HEK293 (cell line): ENCODE measurements around the gene ZFYVE21.

Experiments used
- CTCF ChIA-PET: fragments of 350-600 bp; formaldehyde crosslinking; extraction: SDS; loops from one replicate; lab custom pipeline; 2021; ENCODE audit warnings: antibody characterized with exemption; lab: Yijun Ruan, JAX
- POLR2A ChIA-PET: fragments of 300-600 bp; formaldehyde crosslinking; extraction: SDS; loops from one replicate; lab custom pipeline; 2020; ENCODE audit warnings: antibody characterized with exemption, inconsistent platforms; lab: Yijun Ruan, JAX
- H3K27ac ChIP-seq: fragments of 200-500 bp; sonication (Bioruptor generic); 2 replicates; pipeline ENCODE4 v1.5.1; 2014; ENCODE audit warnings: low read depth, low read length, control low read depth, inconsistent platforms; ENCODE audit errors: extremely low read depth
- H3K36me3 ChIP-seq, 2 experiments: fragments of 200-500 bp in 1 of 2; sonication (Bioruptor generic) in 1 of 2; 1 replicate in 1 of 2; 2 replicates in 1 of 2; pipeline ENCODE4 v1.5.1; 2014 to 2017; ENCODE audit warnings: inconsistent platforms in 2 of 2, low read length in 2 of 2; ENCODE audit not compliant: control insufficient read depth in 2 of 2, insufficient read depth in 1 of 2
- H3K4me1 ChIP-seq: fragments of 200-500 bp; sonication (Bioruptor generic); 2 replicates; pipeline ENCODE4 v1.5.1; 2014; ENCODE audit warnings: mild to moderate bottlenecking, low read length, inconsistent platforms; ENCODE audit not compliant: control insufficient read depth, insufficient read depth
- H3K4me3 ChIP-seq: 2 replicates; pipeline ENCODE4 v1.5.1; 2011; ENCODE audit warnings: low read depth, mild to moderate bottlenecking, control low read depth, low read length, moderate library complexity
- H3K9me3 ChIP-seq: fragments of 200-500 bp; sonication (Bioruptor generic); 2 replicates; pipeline ENCODE4 v1.5.1; 2014; ENCODE audit warnings: low read depth, low read length, inconsistent platforms; ENCODE audit not compliant: control insufficient read depth, insufficient read depth
- BCL11A ChIP-seq: fragments of 450-650 bp; formaldehyde crosslinking; IDR thresholded peaks from 2 replicates; pipeline ENCODE4 v1.5.1; 2016; ENCODE audit warnings: low read depth, missing biosample characterization, missing genetic modification characterization
- BCL11B ChIP-seq: fragments of 450-650 bp; formaldehyde crosslinking; IDR thresholded peaks from 2 replicates; pipeline ENCODE4 v1.5.1; 2016; ENCODE audit warnings: low read depth, missing biosample characterization, missing genetic modification characterization
- KLF16 ChIP-seq: fragments of 450-650 bp; formaldehyde crosslinking; IDR thresholded peaks from 2 replicates; pipeline ENCODE4 v1.5.1; 2017; ENCODE audit warnings: missing biosample characterization, missing genetic modification characterization
- MEIS1 ChIP-seq: sonication (generic); formaldehyde crosslinking; IDR thresholded peaks from 2 replicates; pipeline ENCODE4 v1.8.1; 2022; ENCODE audit warnings: missing genetic modification reagents, mild to moderate bottlenecking, borderline replicate concordance
- SCRT2 ChIP-seq: fragments of 450-650 bp; formaldehyde crosslinking; IDR thresholded peaks from 2 replicates; pipeline ENCODE4 v1.5.1; 2016; ENCODE audit warnings: missing biosample characterization, missing genetic modification characterization
- ZFP3 ChIP-seq: fragments of 450-650 bp; formaldehyde crosslinking; IDR thresholded peaks from 2 replicates; pipeline ENCODE4 v1.5.1; 2016; ENCODE audit warnings: low read depth, missing biosample characterization, missing genetic modification characterization
- ZFP37 ChIP-seq: fragments of 450-650 bp; formaldehyde crosslinking; IDR thresholded peaks from 2 replicates; pipeline ENCODE4 v1.5.1; 2016; ENCODE audit warnings: missing biosample characterization, missing genetic modification characterization
- ZNF10 ChIP-seq: fragments of 450-650 bp; formaldehyde crosslinking; IDR thresholded peaks from 2 replicates; pipeline ENCODE4 v1.5.1; 2017; ENCODE audit warnings: missing biosample characterization, missing genetic modification characterization
- ZNF133 ChIP-seq: fragments of 450-650 bp; formaldehyde crosslinking; IDR thresholded peaks from 2 replicates; pipeline ENCODE4 v1.5.1; 2016; ENCODE audit warnings: missing biosample characterization, missing genetic modification characterization
- ZNF175 ChIP-seq: fragments of 450-650 bp; formaldehyde crosslinking; IDR thresholded peaks from 2 replicates; pipeline ENCODE4 v1.5.1; 2016; ENCODE audit warnings: missing biosample characterization, missing genetic modification characterization
- ZNF18 ChIP-seq: fragments of 450-650 bp; formaldehyde crosslinking; IDR thresholded peaks from 2 replicates; pipeline ENCODE4 v1.5.1; 2016; ENCODE audit warnings: missing biosample characterization, missing genetic modification characterization
- ZNF24 ChIP-seq: fragments of 450-650 bp; formaldehyde crosslinking; IDR thresholded peaks from 2 replicates; pipeline ENCODE4 v1.5.1; 2016; ENCODE audit warnings: missing biosample characterization, missing genetic modification characterization
- ZNF341 ChIP-seq: fragments of 450-650 bp; formaldehyde crosslinking; IDR thresholded peaks from 2 replicates; pipeline ENCODE4; 2016; ENCODE audit warnings: low read depth, missing biosample characterization, missing genetic modification characterization
- ZNF366 ChIP-seq: fragments of 450-650 bp; formaldehyde crosslinking; conservative IDR thresholded peaks from 2 replicates; pipeline ENCODE4 v1.5.1; 2016; ENCODE audit warnings: missing biosample characterization, missing genetic modification characterization
- ZNF398 ChIP-seq: fragments of 450-650 bp; formaldehyde crosslinking; IDR thresholded peaks from 2 replicates; pipeline ENCODE4 v1.5.1; 2017; ENCODE audit warnings: missing biosample characterization, missing genetic modification characterization
- ZNF488 ChIP-seq: fragments of 450-650 bp; formaldehyde crosslinking; IDR thresholded peaks from 2 replicates; pipeline ENCODE4 v1.5.1; 2016; ENCODE audit warnings: missing biosample characterization, missing genetic modification characterization
- ZNF645 ChIP-seq: fragments of 450-650 bp; formaldehyde crosslinking; IDR thresholded peaks from 2 replicates; pipeline ENCODE4; 2016; ENCODE audit warnings: missing biosample characterization, missing genetic modification characterization
- ZNF830 ChIP-seq: fragments of 450-650 bp; IDR thresholded peaks from 2 replicates; pipeline ENCODE4 v1.5.0; 2018; ENCODE audit warnings: missing biosample characterization, missing genetic modification characterization, low read depth, mild to moderate bottlenecking, moderate library complexity
- ZXDB ChIP-seq: fragments of 450-650 bp; formaldehyde crosslinking; IDR thresholded peaks from 2 replicates; pipeline ENCODE4 v1.5.1; 2016; ENCODE audit warnings: missing biosample characterization, missing genetic modification characterization

ZFYVE21 gene

GRCh38 chr14:103742499-103743255, 27.1 kb downstream of the ZFYVE21 start:
- ChIA-PET CTCF (interaction anchor here (0.6 kb wide), 1 partner anchor 20 kb away, joined by 3 read pairs; no protein-coding TSS in a partner anchor), POLR2A (no interaction called here)

GRCh38 chr14:103743691-103744090, 28.1 kb downstream of the ZFYVE21 start:
- Histone ChIP-seq H3K27ac (no peak overlapping the region), H3K36me3 (peaks cover 0 to 85% of the 10 kb centered on the region in 2 experiments; a peak in 2 of 3 replicates), H3K9me3 (no peaks in the 10 kb centered on the region), H3K4me3 (no peak overlapping the region), H3K4me1 (no peaks in the 10 kb centered on the region)
- TF ChIP-seq ZNF645 (tag by site-specific recombination), result no peak
- ChIA-PET CTCF (no interaction called here), POLR2A (no interaction called here)

More at GRCh38 chr14:103742499-103743255, 27.1 kb downstream of the ZFYVE21 start:
- TF ChIP-seq ZNF488 (tag by site-specific recombination) (no peak), ZNF175 (no peak), BCL11B (tag by site-specific recombination) (no peak), ZFP3 (tag by site-specific recombination) (no peak), ZFP37 (no peak), ZNF133 (tag by site-specific recombination) (no peak), SCRT2 (tag by site-specific recombination) (no peak), MEIS1 (CRISPR knock-in tag) (no peak), BCL11A (no peak), ZNF830 (no peak), KLF16 (tag by site-specific recombination) (no peak), ZNF398 (tag by site-specific recombination) (no peak), ZNF10 (tag by site-specific recombination) (no peak), ZNF366 (tag by site-specific recombination) (no peak), ZXDB (tag by site-specific recombination) (no peak), ZNF341 (tag by site-specific recombination) (no peak), ZNF18 (tag by site-specific recombination) (no peak), ZNF24 (tag by site-specific recombination) (no peak)
- no peak overlapping the region for H3K4me3 ChIP-seq
- no peak overlapping the region for H3K27ac ChIP-seq
- H3K36me3 ChIP-seq, result peaks cover 0 to 85% of the 10 kb centered on the region in 2 experiments; a peak in 2 of 3 replicates
- H3K9me3 ChIP-seq, result no peaks in the 10 kb centered on the region
- no peaks in the 10 kb centered on the region for H3K4me1 ChIP-seq
